Activated CD4-positive, CD25-positive, alpha-beta regulatory T cell treated with anti-CD3 and anti-CD28 coated beads, Interleukin-2, amount 50 U/mL, for 16 hours (primary cell): ENCODE data around the gene BOK.
A peak's percentile ranks its signal among the peaks of the same experiment; 100 is the strongest.

Source experiments
- DNase-seq: peaks from one replicate; pipeline ENCODE4 v3.0.0-alpha.2; 2020; ENCODE audit warnings: low read depth, low spot score

Gene BOK

GRCh38 chr2:241599615-241600014, 41.1 kb downstream of the BOK start:
- DNase-seq: no peak

GRCh38 chr2:241601841-241602240, 43.3 kb downstream of the BOK start:
- DNase-seq: no peak

- no peak for DNase-seq
Measured at GRCh38 chr2:241602720-241603119, 44.2 kb downstream of the BOK start.

- no peak for DNase-seq
Measured at GRCh38 chr2:241603686-241604085, 45.1 kb downstream of the BOK start.

- no peak for DNase-seq
Measured at GRCh38 chr2:241606186-241606585, 47.6 kb downstream of the BOK start.

GRCh38 chr2:241607162-241607885, 48.8 kb downstream of the BOK start:
- DNase-seq: no peak

- DNase-seq: no peak
Measured at GRCh38 chr2:241608881-241609280, 50.3 kb downstream of the BOK start.

GRCh38 chr2:241609859-241610793, 51.6 kb downstream of the BOK start:
- peak; percentile 80 for DNase-seq

- DNase-seq: no peak
Measured at GRCh38 chr2:241611062-241611461, 52.5 kb downstream of the BOK start.

- no peak for DNase-seq
Measured at GRCh38 chr2:241612156-241613016, 53.8 kb downstream of the BOK start.

GRCh38 chr2:241613017-241613780, 54.7 kb downstream of the BOK start:
- DNase-seq: no peak

- no peak for DNase-seq
Measured at GRCh38 chr2:241615041-241615440, 56.5 kb downstream of the BOK start.

GRCh38 chr2:241615522-241616052, 57.0 kb downstream of the BOK start:
- no peak for DNase-seq

GRCh38 chr2:241616168-241617125, 57.9 kb downstream of the BOK start:
- no peak for DNase-seq

GRCh38 chr2:241617431-241618154, 59.0 kb downstream of the BOK start:
- no peak for DNase-seq

GRCh38 chr2:241618296-241618805, 59.8 kb downstream of the BOK start:
- no peak for DNase-seq

GRCh38 chr2:241618829-241619228, 60.3 kb downstream of the BOK start:
- no peak for DNase-seq

GRCh38 chr2:241619597-241620418, 61.3 kb downstream of the BOK start:
- DNase-seq: no peak
